ENCODE results near the gene B3GNT5.

B3GNT5 gene

GRCh38 chr3:183296944-183297343, 43.9 kb downstream of the B3GNT5 start:
- no peak for DNase-seq

GRCh38 chr3:183298701-183299153, 45.7 kb downstream of the B3GNT5 start:
- DNase-seq: no peak

GRCh38 chr3:183299976-183300375, 46.9 kb downstream of the B3GNT5 start:
- no peak for DNase-seq

- DNase-seq: no peak
Measured at GRCh38 chr3:183300996-183301562, 48.0 kb downstream of the B3GNT5 start.

GRCh38 chr3:183301937-183302580, 49.0 kb downstream of the B3GNT5 start:
- DNase-seq: no peak

- DNase-seq: no peak
Measured at GRCh38 chr3:183303690-183304089, 50.6 kb downstream of the B3GNT5 start.

GRCh38 chr3:183306798-183307671, 54.0 kb downstream of the B3GNT5 start:
- peak; percentile 26 for DNase-seq

- DNase-seq: no peak
Measured at GRCh38 chr3:183307749-183308148, 54.7 kb downstream of the B3GNT5 start.

GRCh38 chr3:183308751-183309150, 55.7 kb downstream of the B3GNT5 start:
- DNase-seq: no peak

- DNase-seq: no peak
Measured at GRCh38 chr3:183309276-183309675, 56.2 kb downstream of the B3GNT5 start.

GRCh38 chr3:183310936-183311335, 57.9 kb downstream of the B3GNT5 start:
- no peak for DNase-seq

- DNase-seq: no peak
Measured at GRCh38 chr3:183312433-183312832, 59.4 kb downstream of the B3GNT5 start.

- DNase-seq: no peak
Measured at GRCh38 chr3:183313351-183313750, 60.3 kb downstream of the B3GNT5 start.

GRCh38 chr3:183313764-183314163, 60.7 kb downstream of the B3GNT5 start:
- DNase-seq: no peak

- DNase-seq: no peak
Measured at GRCh38 chr3:183315739-183316138, 62.7 kb downstream of the B3GNT5 start.

- DNase-seq: no peak
Measured at GRCh38 chr3:183317271-183317670, 64.2 kb downstream of the B3GNT5 start.

- DNase-seq: no peak
Measured at GRCh38 chr3:183317886-183318865, 65.1 kb downstream of the B3GNT5 start.

- no peak for DNase-seq
Measured at GRCh38 chr3:183318877-183319276, 65.8 kb downstream of the B3GNT5 start.

GRCh38 chr3:183319371-183319770, 66.3 kb downstream of the B3GNT5 start:
- no peak for DNase-seq

All from activated naive CD4-positive, alpha-beta T cell treated with anti-CD3 and anti-CD28 coated beads, Interleukin-2, amount 50 U/mL, for 16 hours (primary cell).